NCI-H2196 (cell line): ENCODE measurements around the gene PTPRT.

Experiments used
- DNase-seq: peaks from one replicate; lab custom pipeline; 2025; ENCODE audit not compliant: unreplicated experiment; lab: John Stamatoyannopoulos, UW

Gene PTPRT

GRCh38 chr20:43028470-43028869, 161.2 kb downstream of the PTPRT start:
- DNase-seq: no peak

- DNase-seq: no peak
Observed at GRCh38 chr20:43023836-43024235, 165.9 kb downstream of the PTPRT start.

DNA sequence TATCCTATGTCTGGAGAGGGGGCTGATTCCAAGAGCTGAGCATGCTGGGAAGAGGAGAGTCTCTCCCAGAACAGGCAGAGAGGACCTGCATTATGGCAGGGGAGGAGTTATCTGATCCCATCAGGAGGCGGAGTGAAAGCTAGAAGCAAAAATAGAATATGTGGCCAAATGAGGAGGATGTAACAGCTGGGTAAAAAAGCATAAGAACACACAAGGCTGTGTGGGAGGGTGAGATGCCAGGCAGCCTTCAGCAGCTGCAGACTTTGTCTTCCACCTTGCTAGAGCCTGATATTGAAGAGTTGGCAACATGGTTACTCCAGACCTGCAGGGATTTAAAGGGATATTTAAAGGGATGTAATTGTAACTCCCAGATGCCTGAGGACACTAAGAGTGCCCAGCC, 167.1 kb downstream of the PTPRT start:
- DNase-seq: no peak

DNA sequence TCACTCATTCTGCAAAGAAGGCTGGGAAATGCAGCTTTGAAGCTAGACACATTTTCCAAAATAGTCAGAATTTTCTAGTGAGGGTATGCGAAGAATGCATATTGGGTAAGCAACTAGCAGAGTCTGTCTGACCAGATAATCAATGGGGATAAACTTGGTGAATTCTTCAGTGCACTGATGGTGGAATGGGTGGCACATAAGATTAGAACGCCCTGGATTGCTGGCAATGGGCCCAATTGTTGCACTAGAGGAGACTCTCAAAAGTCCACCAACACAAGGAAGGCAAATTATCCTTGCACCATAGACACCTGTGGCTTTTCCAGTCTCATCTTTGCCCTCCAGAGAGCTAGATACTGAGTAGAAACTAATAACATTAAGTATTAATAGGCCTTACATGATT, 167.6 kb downstream of the PTPRT start:
- DNase-seq: no peak

GRCh38 chr20:43017241-43018030, 172.3 kb downstream of the PTPRT start:
- DNase-seq: no peak

- DNase-seq: no peak
Observed at GRCh38 chr20:43016257-43016656, 173.4 kb downstream of the PTPRT start.

- no peak for DNase-seq
Observed at GRCh38 chr20:43015566-43015965, 174.1 kb downstream of the PTPRT start.

GRCh38 chr20:43014206-43014605, 175.5 kb downstream of the PTPRT start:
- DNase-seq: no peak

- DNase-seq: no peak
Observed at GRCh38 chr20:43011491-43011890, 178.2 kb downstream of the PTPRT start.

GRCh38 chr20:43009532-43009931, 180.2 kb downstream of the PTPRT start:
- DNase-seq: no peak

- DNase-seq: no peak
Observed at GRCh38 chr20:43007525-43007924, 182.2 kb downstream of the PTPRT start.

GRCh38 chr20:43006651-43007375, 182.9 kb downstream of the PTPRT start:
- no peak for DNase-seq

- no peak for DNase-seq
Observed at GRCh38 chr20:43003318-43003944, 186.3 kb downstream of the PTPRT start.

- no peak for DNase-seq
Observed at GRCh38 chr20:42996141-42996540, 193.6 kb downstream of the PTPRT start.

GRCh38 chr20:42988319-42988718, 201.4 kb downstream of the PTPRT start:
- no peak for DNase-seq

DNA sequence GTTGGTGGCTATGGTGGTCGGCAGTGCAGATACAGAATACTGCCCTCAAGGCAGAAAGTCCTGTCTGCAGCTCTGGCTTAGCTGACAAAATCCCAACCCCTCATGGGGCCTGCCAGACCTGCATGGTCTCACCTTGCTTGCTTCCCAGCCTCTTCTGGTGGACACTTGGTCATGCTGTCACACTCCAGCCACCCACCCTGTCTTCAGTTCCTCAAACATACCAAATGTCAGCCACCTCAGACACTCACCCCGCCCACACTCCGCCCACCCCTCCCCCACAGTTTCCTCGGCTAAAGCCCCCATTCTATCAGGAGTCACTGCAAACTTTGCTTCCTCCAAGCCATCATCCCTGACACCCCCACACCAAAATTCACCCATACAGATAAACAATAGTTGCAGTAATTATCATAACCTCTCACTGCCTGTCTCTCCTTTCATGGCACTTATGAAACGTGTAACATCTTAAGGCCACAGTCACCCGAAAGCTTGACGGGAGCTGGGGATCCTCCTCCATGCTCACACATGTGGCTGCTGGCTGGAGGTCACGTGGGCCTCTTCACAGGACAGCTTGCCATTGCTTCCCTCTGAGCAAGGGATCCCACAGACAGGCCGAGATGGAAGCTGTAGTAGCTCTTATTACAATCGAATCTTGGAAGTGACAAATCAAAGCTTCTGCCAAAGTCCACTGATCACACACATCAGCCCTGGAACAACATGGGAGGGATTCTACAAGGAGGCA, 202.2 kb downstream of the PTPRT start:
- DNase-seq: no peak

DNA sequence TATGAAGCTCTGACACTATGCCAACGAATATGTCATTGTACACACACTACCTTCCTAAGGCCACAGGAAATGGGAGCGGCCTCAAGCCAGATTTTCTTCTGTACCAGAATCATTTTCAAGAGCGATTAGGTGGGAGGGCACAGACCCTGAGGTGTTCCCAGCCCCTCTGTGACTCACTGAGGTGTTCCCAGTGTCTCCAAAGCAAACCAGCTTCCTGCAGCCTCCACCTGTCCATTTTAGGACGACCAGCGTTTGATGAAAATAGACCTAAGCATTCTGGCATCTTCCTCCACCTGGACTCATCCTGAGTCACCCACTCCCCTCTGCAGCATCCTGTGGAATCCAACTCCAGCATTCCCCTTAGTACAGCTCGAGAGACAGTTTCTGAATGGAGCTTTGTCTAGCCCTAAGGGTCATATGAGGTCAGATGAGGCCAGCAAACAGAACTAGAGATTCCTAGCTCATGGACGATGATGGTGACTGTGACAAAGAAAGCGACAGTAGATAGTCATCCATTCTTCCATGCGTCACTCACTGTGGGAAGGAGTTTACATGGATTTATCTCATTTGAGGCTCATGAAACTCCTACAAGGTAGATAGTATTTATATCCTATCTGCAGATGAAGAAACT, 203.4 kb downstream of the PTPRT start:
- DNase-seq: no peak

DNA sequence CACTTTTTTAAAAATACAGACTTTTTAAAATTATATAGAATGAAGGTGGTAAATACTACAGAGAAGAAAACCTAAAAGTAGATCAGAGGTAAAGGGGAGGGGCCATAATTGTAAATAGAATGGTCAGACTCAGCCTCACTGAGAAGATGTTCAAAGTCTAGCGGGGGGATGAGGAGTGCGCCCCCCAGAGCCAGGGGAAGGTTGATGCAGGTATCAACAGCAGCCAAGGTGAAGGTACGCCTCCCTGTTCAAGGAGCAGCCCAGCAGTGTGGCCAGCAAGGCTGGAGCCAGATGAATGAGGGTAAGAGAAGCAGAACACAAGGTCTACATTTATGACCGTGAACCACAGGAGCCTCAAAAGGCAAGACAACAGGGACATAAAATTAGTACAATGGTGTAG, 204.1 kb downstream of the PTPRT start:
- DNase-seq: no peak

DNA sequence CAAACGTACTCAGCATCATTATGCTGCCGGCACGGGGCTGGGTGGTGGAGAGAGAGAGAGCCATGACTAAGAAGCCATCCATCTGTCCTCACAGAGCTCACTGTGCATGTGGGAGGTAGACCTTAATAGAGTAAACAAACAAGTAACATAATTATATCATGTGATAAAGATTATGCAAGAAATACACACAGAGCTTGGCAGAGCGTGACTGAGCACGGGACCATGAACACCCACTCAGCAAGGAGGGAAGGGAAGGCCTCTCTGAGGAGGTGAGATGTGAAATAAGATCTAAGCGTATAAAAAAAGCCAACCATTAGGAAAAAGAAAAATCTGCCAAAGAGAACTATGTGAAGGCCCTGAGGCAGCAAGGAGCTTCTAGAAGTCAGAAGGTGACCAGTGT, 207.5 kb downstream of the PTPRT start:
- DNase-seq: no peak

DNA sequence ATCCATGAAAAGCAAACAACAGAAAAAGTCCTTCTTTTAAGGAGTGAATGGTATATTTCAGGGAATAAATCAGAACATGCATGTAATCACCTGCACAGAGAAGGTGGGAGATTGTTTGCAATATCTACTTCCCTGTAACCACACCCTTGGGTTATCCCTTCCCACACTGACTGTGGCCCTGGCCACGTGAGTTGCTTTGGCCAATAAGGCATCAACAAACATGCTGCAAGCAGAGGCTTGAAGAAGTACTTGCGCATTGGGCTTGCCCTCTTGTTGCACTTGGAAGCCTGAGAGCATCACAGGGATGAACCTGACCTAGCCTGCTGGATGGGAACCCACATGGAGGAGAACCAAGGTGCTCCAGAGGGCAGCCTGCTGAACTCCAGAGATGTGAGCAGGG, 208.5 kb downstream of the PTPRT start:
- no peak for DNase-seq

DNA sequence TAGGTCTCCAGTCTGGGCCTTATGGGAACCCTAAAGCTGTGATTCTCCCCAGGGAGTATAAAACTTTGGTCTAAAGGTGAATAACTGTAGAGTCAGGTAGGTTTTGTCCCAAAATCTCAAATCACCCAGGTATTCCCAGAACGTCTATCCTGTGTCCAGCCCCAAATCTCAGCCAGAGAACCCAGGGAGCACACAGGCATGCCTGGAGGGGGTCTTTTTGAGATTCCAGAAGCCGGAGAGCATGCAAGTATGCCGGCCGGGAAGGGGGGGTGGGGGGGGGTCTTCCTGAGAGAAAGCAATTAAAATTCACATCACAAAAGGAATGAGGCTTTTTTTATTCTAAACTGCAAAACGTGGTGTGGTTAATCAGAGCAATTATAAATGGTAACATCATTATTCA, 210.0 kb downstream of the PTPRT start:
- no peak for DNase-seq
